Central memory CD8-positive, alpha-beta T cell (primary cell): ENCODE data around the gene NPPB.
"Not testable (repeated sequence)": the region's sequence is repeated elsewhere in the genome, so short reads cannot be mapped to it uniquely, and the experiment has no call there.

Experiments
- ATAC-seq: fragments of 150-1000 bp; cut with Tn5 transposase; replicated peaks from 2 replicates; pipeline ENCODE4 v1.10.0; 2022; ENCODE audit warnings: mild to moderate bottlenecking, moderate FRiP score, moderate number of reproducible peaks; ENCODE audit not compliant: poor library complexity, severe bottlenecking; ENCODE audit errors: extremely low read depth
- DNase-seq, 2 donors: peaks; one replicate each; pipeline ENCODE4 v3.0.0; 2021; ENCODE audit warnings: low spot score in 2 of 2
- H3K27ac Mint-ChIP-seq: one replicate; pipeline ENCODE4 v1.8.0; 2022; ENCODE audit warnings: low read depth, mild to moderate bottlenecking, moderate library complexity, mixed read lengths
- H3K27me3 Mint-ChIP-seq: one replicate; pipeline ENCODE4 v1.8.0; 2022; ENCODE audit warnings: mixed read lengths
- H3K36me3 Mint-ChIP-seq: one replicate; pipeline ENCODE4 v1.8.0; 2022; ENCODE audit warnings: mild to moderate bottlenecking, moderate library complexity, mixed read lengths; ENCODE audit not compliant: insufficient read depth
- H3K4me1 Mint-ChIP-seq: one replicate; pipeline ENCODE4 v1.8.0; 2022; ENCODE audit warnings: mixed read lengths
- H3K4me3 Mint-ChIP-seq: one replicate; pipeline ENCODE4 v1.8.0; 2022; ENCODE audit warnings: mild to moderate bottlenecking, moderate library complexity, mixed read lengths
- H3K9me3 Mint-ChIP-seq: one replicate; pipeline ENCODE4 v1.8.0; 2022; ENCODE audit warnings: mixed read lengths

NPPB gene

GRCh38 chr1:11858613-11858967, at the start of gene NPPB:
Gene NPPB (minus strand): TSS chr1:11858945. CDS start chr1:11858833, 112 bp downstream.
- H3K27me3 Mint-ChIP-seq = peaks cover 74% of the 10 kb centered on the region
- H3K4me3 Mint-ChIP-seq = no peak within 1 kb of the TSS

DNA sequence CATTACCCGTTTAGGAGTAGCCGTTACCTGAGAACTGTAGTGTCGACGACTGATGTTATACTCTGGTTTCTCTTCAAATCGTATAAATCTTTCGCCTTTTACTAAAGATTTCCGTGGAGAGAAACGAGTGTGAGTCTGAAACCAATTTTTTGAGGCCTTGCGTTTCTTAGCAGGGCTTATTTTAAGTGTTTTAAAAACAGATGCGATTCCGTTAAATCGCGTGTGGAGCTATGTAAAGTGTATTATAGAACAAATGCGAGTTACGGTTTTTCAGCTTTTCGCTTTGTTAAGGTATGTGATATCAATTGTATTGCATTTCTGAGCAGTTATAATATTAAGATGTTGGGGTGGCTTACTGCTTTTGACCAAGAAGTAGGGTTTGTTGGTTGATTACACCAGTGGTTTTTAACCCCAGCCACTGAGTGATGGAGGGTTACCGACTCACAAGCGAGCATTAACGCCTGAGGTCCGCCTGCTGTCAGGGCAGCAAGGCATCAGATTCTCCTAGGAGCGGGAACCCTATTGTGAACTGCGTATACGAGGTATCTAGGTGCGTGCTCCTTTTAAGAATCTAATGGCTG, 49.4 kb upstream of the NPPB start:
- H3K27ac Mint-ChIP-seq = peak overlapping the region; percentile 100
- no peaks in the 10 kb centered on the region for H3K9me3 Mint-ChIP-seq
- DNase-seq (peak in 1 of 2 donors; percentile 66), ATAC-seq (peak; percentile 56)
- H3K4me1 Mint-ChIP-seq = peaks cover 49% of the 10 kb centered on the region
- peaks cover 44% of the 10 kb centered on the region for H3K36me3 Mint-ChIP-seq
- H3K27me3 Mint-ChIP-seq = no peaks in the 10 kb centered on the region
- H3K4me3 Mint-ChIP-seq = peak overlapping the region; percentile 86

More at GRCh38 chr1:11858613-11858967, at the start of gene NPPB:
- Mint-ChIP-seq H3K36me3 (no peaks in the 10 kb centered on the region), H3K27ac (peak within 1 kb of the TSS; percentile 46), H3K9me3 (no peaks in the 10 kb centered on the region), H3K4me1 (no peaks in the 10 kb centered on the region)
- DNase-seq (no peak), ATAC-seq (no peak)

- Mint-ChIP-seq H3K27me3 (no peaks in the 10 kb centered on the region), H3K9me3 (no peaks in the 10 kb centered on the region), H3K4me3 (peak overlapping the region; percentile 86), H3K4me1 (peaks cover 49% of the 10 kb centered on the region), H3K27ac (peak overlapping the region; percentile 100), H3K36me3 (peaks cover 44% of the 10 kb centered on the region)
- peak; percentile 60 for ATAC-seq
- DNase-seq = peak; percentile 84 to 93
Measured at GRCh38 chr1:11907275-11908094, 48.7 kb upstream of the NPPB start.

GRCh38 chr1:11906870-11907269, 48.1 kb upstream of the NPPB start:
- H3K27ac Mint-ChIP-seq = no peak overlapping the region
- H3K4me1 Mint-ChIP-seq = peaks cover 49% of the 10 kb centered on the region

DNA sequence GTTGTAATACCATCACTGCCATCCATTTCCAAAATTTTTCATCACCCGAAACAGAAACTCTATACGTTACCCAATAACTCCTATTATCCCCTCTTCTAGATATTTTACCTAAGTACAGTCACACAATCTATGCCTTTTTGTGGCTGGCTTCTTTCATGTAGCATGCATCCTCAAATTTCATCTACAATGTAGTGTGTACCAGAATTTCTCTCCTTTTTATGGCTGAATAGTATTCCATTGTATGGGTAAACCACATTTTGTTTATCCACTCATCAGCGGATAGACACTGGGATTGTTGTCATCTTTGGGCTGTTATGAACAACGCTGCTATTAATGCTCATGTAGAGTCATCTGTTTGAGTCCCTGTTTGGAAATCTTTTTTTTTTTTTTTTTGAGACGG, 46.2 kb upstream of the NPPB start:
- no peak for DNase-seq
- Mint-ChIP-seq H3K27ac (no peak overlapping the region), H3K4me1 (peaks cover 48% of the 10 kb centered on the region), H3K4me3 (no peak overlapping the region), H3K27me3 (peaks cover 2% of the 10 kb centered on the region), H3K36me3 (peaks cover 36% of the 10 kb centered on the region), H3K9me3 (no peaks in the 10 kb centered on the region)
- ATAC-seq = no peak

More at GRCh38 chr1:11906870-11907269, 48.1 kb upstream of the NPPB start:
- Mint-ChIP-seq H3K36me3 (peaks cover 41% of the 10 kb centered on the region), H3K27me3 (no peaks in the 10 kb centered on the region), H3K4me3 (peak overlapping the region; percentile 23), H3K9me3 (no peaks in the 10 kb centered on the region)
- DNase-seq = no peak
- ATAC-seq = no peak

GRCh38 chr1:11904156-11904555, 45.4 kb upstream of the NPPB start:
- H3K27ac Mint-ChIP-seq, ATAC-seq, H3K4me3 Mint-ChIP-seq, H3K9me3 Mint-ChIP-seq, DNase-seq, H3K27me3 Mint-ChIP-seq: not testable (repeated sequence)
- peaks cover 27% of the 10 kb centered on the region for H3K36me3 Mint-ChIP-seq
- H3K4me1 Mint-ChIP-seq = peaks cover 41% of the 10 kb centered on the region

- no peak for ATAC-seq
- Mint-ChIP-seq H3K9me3 (no peaks in the 10 kb centered on the region), H3K27me3 (peaks cover 18% of the 10 kb centered on the region), H3K27ac (no peak overlapping the region), H3K36me3 (peaks cover 18% of the 10 kb centered on the region), H3K4me3 (no peak overlapping the region), H3K4me1 (peaks cover 32% of the 10 kb centered on the region)
- no peak for DNase-seq
Measured at GRCh38 chr1:11903210-11903609, 44.5 kb upstream of the NPPB start.

GRCh38 chr1:11901446-11901845, 42.7 kb upstream of the NPPB start:
- Mint-ChIP-seq H3K27me3 (peaks cover 35% of the 10 kb centered on the region), H3K4me1 (peaks cover 16% of the 10 kb centered on the region)
- not testable (repeated sequence) for H3K9me3 Mint-ChIP-seq, H3K27ac Mint-ChIP-seq, ATAC-seq, H3K4me3 Mint-ChIP-seq, H3K36me3 Mint-ChIP-seq, DNase-seq

GRCh38 chr1:11898831-11899467, 40.2 kb upstream of the NPPB start:
- Mint-ChIP-seq H3K36me3 (no peaks in the 10 kb centered on the region), H3K4me3 (no peak overlapping the region), H3K4me1 (peaks cover 3% of the 10 kb centered on the region), H3K27me3 (peaks cover 51% of the 10 kb centered on the region), H3K9me3 (no peaks in the 10 kb centered on the region), H3K27ac (no peak overlapping the region)
- no peak for ATAC-seq
- no peak for DNase-seq

- H3K27me3 Mint-ChIP-seq = peaks cover 57% of the 10 kb centered on the region
- no peak overlapping the region for H3K4me3 Mint-ChIP-seq
- no peak overlapping the region for H3K27ac Mint-ChIP-seq
- DNase-seq = no peak
- ATAC-seq = no peak
- no peaks in the 10 kb centered on the region for H3K36me3 Mint-ChIP-seq
- no peaks in the 10 kb centered on the region for H3K9me3 Mint-ChIP-seq
- peaks cover 6% of the 10 kb centered on the region for H3K4me1 Mint-ChIP-seq
Measured at GRCh38 chr1:11898086-11898785, 39.5 kb upstream of the NPPB start.

GRCh38 chr1:11894501-11894900, 35.8 kb upstream of the NPPB start:
- not testable (repeated sequence) for ATAC-seq, H3K4me1 Mint-ChIP-seq
- H3K27me3 Mint-ChIP-seq = peaks cover 72% of the 10 kb centered on the region

GRCh38 chr1:11893907-11894251, 35.1 kb upstream of the NPPB start:
- ATAC-seq (no peak), DNase-seq (peak; percentile 47 to 60)
- H3K4me3 Mint-ChIP-seq = no peak overlapping the region
- H3K4me1 Mint-ChIP-seq = peaks cover 6% of the 10 kb centered on the region
- no peak overlapping the region for H3K27ac Mint-ChIP-seq
- H3K27me3 Mint-ChIP-seq = peaks cover 65% of the 10 kb centered on the region
- no peaks in the 10 kb centered on the region for H3K9me3 Mint-ChIP-seq
- no peaks in the 10 kb centered on the region for H3K36me3 Mint-ChIP-seq

More at GRCh38 chr1:11894501-11894900, 35.8 kb upstream of the NPPB start:
- DNase-seq, H3K4me3 Mint-ChIP-seq, H3K36me3 Mint-ChIP-seq, H3K9me3 Mint-ChIP-seq, H3K27ac Mint-ChIP-seq: not testable (repeated sequence)
